WERI-Rb-1 (cell line): ENCODE data around the gene MITF.

ENCODE experiments used
- DNase-seq: peaks from one replicate; pipeline ENCODE4 v3.0.0-alpha.2; 2020
- H3K27ac ChIP-seq: fragments of 250-450 bp; sonication (Bioruptor Pico); 2 replicates; pipeline ENCODE4 v1.5.1; 2020; ENCODE audit warnings: mild to moderate bottlenecking, moderate library complexity
- H3K27me3 ChIP-seq: fragments of 250-450 bp; sonication (Bioruptor Pico); 2 replicates; pipeline ENCODE4 v1.5.1; 2021; ENCODE audit warnings: mild to moderate bottlenecking, low read depth, moderate library complexity; ENCODE audit not compliant: insufficient read depth, severe bottlenecking
- H3K36me3 ChIP-seq: fragments of 250-450 bp; sonication (Bioruptor Pico); 2 replicates; pipeline ENCODE4 v1.5.1; 2020; ENCODE audit warnings: mild to moderate bottlenecking, moderate library complexity
- H3K4me3 ChIP-seq: 2 replicates; pipeline ENCODE4 v1.5.1; 2011; ENCODE audit warnings: low read depth, mild to moderate bottlenecking, control low read depth, low read length
- H3K9me3 ChIP-seq: fragments of 250-450 bp; sonication (Bioruptor Pico); 2 replicates; pipeline ENCODE4 v1.5.1; 2021; ENCODE audit warnings: mild to moderate bottlenecking, moderate library complexity; ENCODE audit not compliant: severe bottlenecking
- CTCF ChIP-seq: IDR thresholded peaks from 2 replicates; pipeline ENCODE4 v1.5.1; 2011; ENCODE audit warnings: low read depth, mild to moderate bottlenecking, control low read depth, inconsistent platforms, low read length

Gene MITF

DNA sequence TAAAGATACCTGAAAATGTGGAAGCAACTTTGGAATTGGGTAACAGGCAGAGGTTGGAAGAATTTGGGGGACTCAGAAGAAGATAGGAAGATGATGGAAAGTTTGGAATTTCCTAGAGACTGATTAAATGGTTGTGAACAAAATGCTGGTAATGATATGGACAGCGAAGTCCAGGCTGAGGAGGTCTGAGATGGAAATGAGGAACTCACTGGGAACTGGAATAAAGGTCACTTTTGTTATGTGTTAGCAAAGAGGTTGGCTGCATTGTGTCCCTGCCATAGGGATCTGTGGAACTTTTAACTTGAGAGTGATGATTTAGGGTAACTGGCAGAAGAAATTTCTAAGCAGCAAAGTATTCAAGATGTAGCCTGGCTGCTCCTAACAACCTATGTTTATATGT lies 13.0 kb downstream of the MITF start:
- Histone ChIP-seq H3K9me3 (no peaks in the 10 kb centered on the region), H3K4me3 (no peak overlapping the region), H3K27me3 (no peaks in the 10 kb centered on the region), H3K27ac (no peak overlapping the region), H3K36me3 (no peaks in the 10 kb centered on the region)
- DNase-seq = no peak
- TF ChIP-seq CTCF = no peak

- Histone ChIP-seq H3K27me3 (no peaks in the 10 kb centered on the region), H3K4me3 (no peak overlapping the region), H3K9me3 (no peaks in the 10 kb centered on the region), H3K36me3 (no peaks in the 10 kb centered on the region), H3K27ac (no peak overlapping the region)
- no peak for DNase-seq
- no peak for TF ChIP-seq CTCF
These were observed 14.0 kb downstream of the MITF start for GRCh38 chr3:69753179-69753775.

GRCh38 chr3:69755795-69756194 lies 16.5 kb downstream of the MITF start:
- Histone ChIP-seq H3K4me3 (no peak overlapping the region), H3K36me3 (no peaks in the 10 kb centered on the region), H3K27me3 (no peaks in the 10 kb centered on the region), H3K27ac (no peak overlapping the region), H3K9me3 (no peaks in the 10 kb centered on the region)
- no peak for TF ChIP-seq CTCF
- DNase-seq = no peak

GRCh38 chr3:69761896-69762767 lies 22.9 kb downstream of the MITF start:
- H3K9me3 ChIP-seq = no peaks in the 10 kb centered on the region
- TF ChIP-seq CTCF = no peak
- H3K27me3 ChIP-seq = no peaks in the 10 kb centered on the region
- no peak overlapping the region for H3K27ac ChIP-seq
- no peaks in the 10 kb centered on the region for H3K36me3 ChIP-seq
- no peak overlapping the region for H3K4me3 ChIP-seq
- no peak for DNase-seq

DNA sequence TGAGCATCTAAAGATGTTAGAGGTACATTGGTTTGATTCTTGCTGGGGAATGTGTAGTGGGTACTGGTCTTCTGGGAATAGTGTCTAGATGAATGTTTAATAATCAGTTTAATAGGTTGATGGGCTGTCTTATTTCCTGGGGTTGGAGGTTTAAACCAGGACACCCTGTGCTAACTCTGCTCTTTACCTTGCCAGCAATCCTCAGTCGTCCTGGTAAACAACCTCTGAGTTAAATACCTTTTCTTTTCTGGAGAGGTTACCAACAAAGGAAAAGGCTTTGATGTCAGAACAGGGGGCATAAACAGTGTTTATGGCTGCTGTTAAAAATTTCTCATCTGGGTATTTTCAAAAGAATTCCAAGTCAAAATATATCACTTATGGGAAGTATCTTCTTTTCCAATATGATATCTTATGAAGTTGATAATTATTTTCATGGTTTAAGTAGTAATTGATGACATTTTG lies 23.5 kb downstream of the MITF start:
- no peaks in the 10 kb centered on the region for H3K27me3 ChIP-seq
- H3K27ac ChIP-seq = no peak overlapping the region
- TF ChIP-seq CTCF = no peak
- DNase-seq = no peak
- H3K9me3 ChIP-seq = no peaks in the 10 kb centered on the region
- H3K36me3 ChIP-seq = no peaks in the 10 kb centered on the region
- H3K4me3 ChIP-seq = no peak overlapping the region
